ENCODE results near the gene GLIS1.

- TF ChIP-seq CTCF (conservative IDR thresholded peaks at IDR 0.05; ENCODE audit: low read depth in 2 of 2) (peak in 1 of 2 experiments; percentile 41; a peak in 2 of 4 replicates), ETS1 (IDR thresholded peaks at IDR 0.05) (no peak), POLR2AphosphoS5 (IDR thresholded peaks at IDR 0.05; ENCODE audit: low read depth) (no peak), EZH2phosphoT487 (IDR thresholded peaks at IDR 0.05; ENCODE audit: unreplicated experiment) (no peak), EZH2 (IDR thresholded peaks at IDR 0.05; ENCODE audit: low read depth, unreplicated experiment) (no peak), REST (IDR thresholded peaks at IDR 0.05; ENCODE audit: unreplicated experiment) (no peak), CREB1 (CRISPR knock-in tag; IDR thresholded peaks at IDR 0.05; ENCODE audit: low read depth) (no peak), JUNB (IDR thresholded peaks at IDR 0.05; ENCODE audit: unreplicated experiment) (no peak)
These were observed 102.3 kb downstream of the GLIS1 start for GRCh38 chr1:53636621-53637171.

Data from GM23338 (cell line).